Muscle layer of colon (tissue), 2 donors: ENCODE results near the gene SLC25A45.

Experiments used
- H3K27ac ChIP-seq: one replicate; pipeline ENCODE4 v1.7.0; 2013; ENCODE audit warnings: low read depth, mild to moderate bottlenecking, low read length, moderate library complexity
- H3K27me3 ChIP-seq, 2 donors: one replicate each; pipeline ENCODE4 v1.7.0; 2013; ENCODE audit warnings: low read length in 2 of 2, mild to moderate bottlenecking in 2 of 2; ENCODE audit not compliant: insufficient read depth in 2 of 2, control insufficient read depth in 1 of 2
- H3K36me3 ChIP-seq: one replicate; pipeline ENCODE4 v1.7.0; 2013; ENCODE audit warnings: mild to moderate bottlenecking, low read length; ENCODE audit not compliant: insufficient read depth
- H3K4me1 ChIP-seq: one replicate; pipeline ENCODE4 v1.7.0; 2013; ENCODE audit warnings: mild to moderate bottlenecking, low read length; ENCODE audit not compliant: insufficient read depth
- H3K4me3 ChIP-seq, 2 donors: one replicate each; pipeline ENCODE4 v1.7.0; 2013; ENCODE audit warnings: low read length in 2 of 2, low read depth in 1 of 2, mild to moderate bottlenecking in 1 of 2, moderate library complexity in 1 of 2
- H3K9ac ChIP-seq: one replicate; pipeline ENCODE4 v1.7.0; 2013; ENCODE audit warnings: low read length
- H3K9me3 ChIP-seq: one replicate; pipeline ENCODE4 v1.7.0; 2013; ENCODE audit warnings: mild to moderate bottlenecking, low read length
- donor health status: abdominal sarcoma.
- donor health status: Adenocarcinoma of cecum.

The SLC25A45 gene

GRCh38 chr11:65400307-65401072, 18.0 kb upstream of the SLC25A45 start:
- peaks cover 30% of the 10 kb centered on the region for H3K36me3 ChIP-seq
- H3K9ac ChIP-seq = no peak overlapping the region
- no peak overlapping the region for H3K27ac ChIP-seq
- no peak overlapping the region for H3K4me3 ChIP-seq
- no peaks in the 10 kb centered on the region for H3K9me3 ChIP-seq
- H3K27me3 ChIP-seq = no peaks in the 10 kb centered on the region
- no peaks in the 10 kb centered on the region for H3K4me1 ChIP-seq

GRCh38 chr11:65399845-65400244, 17.4 kb upstream of the SLC25A45 start:
- H3K27ac ChIP-seq = no peak overlapping the region
- H3K4me1 ChIP-seq = no peaks in the 10 kb centered on the region
- no peak overlapping the region for H3K9ac ChIP-seq
- no peaks in the 10 kb centered on the region for H3K9me3 ChIP-seq
- H3K36me3 ChIP-seq = peaks cover 28% of the 10 kb centered on the region
- H3K4me3 ChIP-seq = no peak overlapping the region
- no peaks in the 10 kb centered on the region for H3K27me3 ChIP-seq

- peaks cover 28% of the 10 kb centered on the region for H3K36me3 ChIP-seq
Observed at GRCh38 chr11:65399249-65399648, 16.8 kb upstream of the SLC25A45 start.

GRCh38 chr11:65398362-65398910, 16.0 kb upstream of the SLC25A45 start:
- no peak overlapping the region for H3K27ac ChIP-seq
- H3K4me3 ChIP-seq = no peak overlapping the region
- no peaks in the 10 kb centered on the region for H3K9me3 ChIP-seq
- H3K4me1 ChIP-seq = no peaks in the 10 kb centered on the region
- no peaks in the 10 kb centered on the region for H3K27me3 ChIP-seq
- H3K36me3 ChIP-seq = peaks cover 27% of the 10 kb centered on the region
- no peak overlapping the region for H3K9ac ChIP-seq

More at GRCh38 chr11:65399249-65399648, 16.8 kb upstream of the SLC25A45 start:
- Histone ChIP-seq H3K4me1 (no peaks in the 10 kb centered on the region), H3K27ac (no peak overlapping the region), H3K9ac (no peak overlapping the region), H3K9me3 (no peaks in the 10 kb centered on the region), H3K4me3 (no peak overlapping the region), H3K27me3 (no peaks in the 10 kb centered on the region)

GRCh38 chr11:65396769-65397745, 14.6 kb upstream of the SLC25A45 start:
- Histone ChIP-seq H3K9ac (no peak overlapping the region), H3K4me1 (no peaks in the 10 kb centered on the region), H3K27me3 (no peaks in the 10 kb centered on the region), H3K27ac (no peak overlapping the region), H3K9me3 (no peaks in the 10 kb centered on the region), H3K36me3 (peaks cover 34% of the 10 kb centered on the region), H3K4me3 (no peak overlapping the region)

GRCh38 chr11:65395961-65396530, 13.6 kb upstream of the SLC25A45 start:
- no peak overlapping the region for H3K4me3 ChIP-seq
- H3K9me3 ChIP-seq = no peaks in the 10 kb centered on the region
- H3K9ac ChIP-seq = no peak overlapping the region
- no peaks in the 10 kb centered on the region for H3K27me3 ChIP-seq
- no peaks in the 10 kb centered on the region for H3K4me1 ChIP-seq
- H3K27ac ChIP-seq = no peak overlapping the region
- peaks cover 34% of the 10 kb centered on the region for H3K36me3 ChIP-seq

- Histone ChIP-seq H3K9me3 (no peaks in the 10 kb centered on the region), H3K4me1 (no peaks in the 10 kb centered on the region), H3K27ac (no peak overlapping the region), H3K4me3 (no peak overlapping the region), H3K36me3 (peaks cover 20% of the 10 kb centered on the region), H3K27me3 (no peaks in the 10 kb centered on the region), H3K9ac (no peak overlapping the region)
Observed at GRCh38 chr11:65394125-65394536, 11.7 kb upstream of the SLC25A45 start.

- Histone ChIP-seq H3K27ac (no peak overlapping the region), H3K4me1 (peaks cover 4% of the 10 kb centered on the region), H3K9ac (no peak overlapping the region), H3K9me3 (no peaks in the 10 kb centered on the region), H3K36me3 (peaks cover 20% of the 10 kb centered on the region), H3K27me3 (no peaks in the 10 kb centered on the region), H3K4me3 (no peak overlapping the region)
Observed at GRCh38 chr11:65393513-65394079, 11.2 kb upstream of the SLC25A45 start.

- Histone ChIP-seq H3K36me3 (peaks cover 20% of the 10 kb centered on the region), H3K4me3 (no peak overlapping the region), H3K4me1 (peaks cover 11% of the 10 kb centered on the region), H3K27ac (no peak overlapping the region), H3K27me3 (no peaks in the 10 kb centered on the region), H3K9me3 (no peaks in the 10 kb centered on the region), H3K9ac (no peak overlapping the region)
Observed at GRCh38 chr11:65392899-65393298, 10.5 kb upstream of the SLC25A45 start.

- no peak overlapping the region for H3K9ac ChIP-seq
- H3K27me3 ChIP-seq = no peaks in the 10 kb centered on the region
- H3K27ac ChIP-seq = no peak overlapping the region
- H3K4me3 ChIP-seq = no peak overlapping the region
- H3K36me3 ChIP-seq = peaks cover 18% of the 10 kb centered on the region
- peaks cover 15% of the 10 kb centered on the region for H3K4me1 ChIP-seq
- H3K9me3 ChIP-seq = no peaks in the 10 kb centered on the region
Observed at GRCh38 chr11:65392186-65392829, 9.9 kb upstream of the SLC25A45 start.
